H54 (cell line): ENCODE data around the gene PKD2L1.
"Not testable (repeated sequence)": the region's sequence is repeated elsewhere in the genome, so short reads cannot be mapped to it uniquely, and the experiment has no call there.

Experiments
- DNase-seq: peaks from one replicate; pipeline ENCODE4 v3.0.0; 2011; ENCODE audit warnings: low spot score, mixed read lengths; ENCODE audit not compliant: insufficient read length
- FAIRE-seq: peaks from 3 replicates; lab custom pipeline; 2011; peaks lifted over from hg19 to GRCh38; lab: Jason Lieb, UNC
- POLR2A ChIP-seq: IDR thresholded peaks from 2 replicates; pipeline ENCODE4 v1.6.1; 2011; ENCODE audit warnings: low read depth, mild to moderate bottlenecking, low read length

Gene PKD2L1

DNA sequence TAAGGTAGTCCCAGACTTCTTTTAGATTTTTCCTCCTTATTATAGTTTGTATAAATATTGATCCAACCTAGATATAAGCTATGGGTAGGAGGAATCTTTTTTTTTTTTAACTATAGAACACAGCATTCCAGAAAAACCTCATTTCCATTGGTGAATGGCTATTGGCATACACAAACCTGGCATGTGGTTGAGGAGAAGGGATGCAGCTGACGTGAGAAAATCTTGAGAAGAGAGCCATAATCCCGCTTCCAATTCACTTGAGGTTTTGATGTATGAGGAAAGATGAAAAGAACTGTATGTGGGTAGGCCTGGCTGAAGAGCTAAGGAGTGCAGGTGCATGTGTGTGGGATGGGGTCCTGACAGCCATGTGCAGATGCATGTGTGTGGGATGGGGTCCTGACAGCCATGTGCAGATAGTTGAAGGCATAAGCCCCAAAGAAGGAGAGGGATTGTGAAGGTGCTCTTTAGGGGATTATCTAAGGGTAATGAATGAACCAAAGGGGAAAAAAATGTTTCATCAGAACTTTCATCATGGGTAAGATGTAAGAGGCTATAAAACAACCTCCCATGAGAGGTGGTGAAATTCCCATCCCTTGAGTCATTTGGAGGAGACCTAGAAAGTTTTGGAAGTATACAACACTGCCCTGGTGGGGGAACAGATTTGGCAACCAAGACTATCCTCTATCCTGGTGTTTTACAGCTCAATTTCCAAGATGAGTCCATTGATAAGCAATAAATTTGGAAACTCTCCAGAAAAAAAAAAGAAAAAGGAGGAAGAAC, 3.8 kb upstream of the PKD2L1 start:
- no peak for TF ChIP-seq POLR2A
- DNase-seq (no peak), FAIRE-seq (no peak)

DNA sequence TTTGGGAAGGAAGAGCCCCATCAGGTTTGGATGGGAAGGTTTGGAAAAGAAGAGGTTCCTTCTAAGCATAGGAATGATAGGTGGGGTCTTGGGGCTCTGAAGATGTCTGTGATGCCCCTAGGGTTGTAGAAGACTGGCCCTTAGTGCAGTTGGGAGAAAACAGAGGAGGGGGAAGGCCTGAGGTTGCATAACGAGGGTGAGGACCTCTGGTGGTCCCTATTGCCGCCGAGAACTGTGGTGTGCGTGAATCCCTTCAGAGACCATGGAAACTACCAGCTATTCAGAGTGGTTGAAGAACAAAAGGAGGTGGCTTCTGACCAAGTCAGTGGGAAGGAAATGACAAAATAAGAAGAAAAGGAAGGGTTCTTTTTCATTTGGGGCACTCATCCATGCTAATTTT, 3.1 kb upstream of the PKD2L1 start:
- TF ChIP-seq POLR2A = no peak
- no peak for FAIRE-seq
- DNase-seq = no peak

DNA sequence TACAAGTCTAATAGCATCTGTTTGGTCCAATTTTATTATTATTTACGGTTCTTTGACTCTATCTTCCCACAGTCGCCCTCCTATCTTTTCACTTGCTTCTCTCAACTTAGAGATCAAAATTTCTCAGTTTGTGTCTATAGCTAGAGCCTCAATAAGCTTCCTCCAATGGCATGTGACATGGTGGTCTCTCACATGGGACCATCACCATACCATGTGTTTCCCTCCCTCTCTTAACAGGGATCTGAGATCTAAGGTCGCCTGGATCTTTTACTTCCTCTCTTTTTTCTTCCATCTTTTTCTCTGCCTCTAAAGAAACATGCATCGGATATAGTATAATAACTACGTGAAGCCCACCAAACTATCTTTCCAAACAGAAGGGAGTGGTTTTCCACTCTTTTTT, 1.8 kb downstream of the PKD2L1 start:
- FAIRE-seq (no peak), DNase-seq (no peak)
- no peak for TF ChIP-seq POLR2A

DNA sequence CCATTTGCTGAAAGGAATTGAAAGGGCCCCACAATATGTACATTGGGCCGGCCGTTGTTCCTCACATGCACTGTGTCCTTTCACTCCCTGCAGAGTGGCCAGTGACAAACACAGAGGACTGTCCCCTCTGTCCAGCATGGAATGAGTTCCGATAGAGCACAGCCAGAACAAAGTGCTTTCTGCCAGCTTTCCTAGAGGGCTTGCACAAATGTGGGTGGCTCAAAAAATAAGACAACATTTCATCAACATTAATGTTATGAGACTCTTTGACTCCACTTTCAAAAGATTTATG, 2.4 kb downstream of the PKD2L1 start:
- no peak for TF ChIP-seq POLR2A
- FAIRE-seq (no peak), DNase-seq (no peak)

DNA sequence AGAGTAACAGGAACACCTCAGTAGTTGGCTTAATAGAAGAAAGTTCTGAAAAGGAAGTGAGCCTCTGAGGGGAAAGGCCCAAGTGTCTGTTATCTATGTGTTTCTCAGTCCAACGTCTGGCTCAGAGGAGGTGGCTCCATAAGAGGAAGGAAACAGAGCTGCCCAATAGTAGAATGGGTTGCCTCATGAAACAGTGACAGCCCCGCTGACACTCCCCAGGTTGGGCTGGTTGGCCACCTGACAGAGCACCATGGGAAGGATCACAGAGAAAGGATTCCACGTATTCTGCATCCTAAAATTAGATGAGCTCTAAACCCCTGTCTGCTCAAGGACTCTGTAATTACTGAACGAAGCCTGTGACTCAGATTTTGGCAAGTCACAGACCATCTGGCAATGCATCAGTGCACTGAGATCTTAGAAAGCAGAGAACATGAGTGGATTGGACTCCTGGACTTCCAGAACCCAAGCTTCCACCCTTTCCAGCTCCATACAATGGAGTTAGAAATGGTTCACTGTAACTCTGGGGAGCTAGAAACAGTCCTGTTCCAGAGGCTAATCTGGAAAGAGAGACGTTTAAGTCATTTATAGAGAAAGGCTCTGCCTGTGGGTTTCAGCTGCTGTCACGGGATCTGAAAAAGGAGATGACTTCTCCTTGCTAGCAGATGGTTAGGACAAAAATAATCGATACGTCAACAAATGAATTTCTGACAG, 2.9 kb downstream of the PKD2L1 start:
- DNase-seq (no peak), FAIRE-seq (no peak)
- TF ChIP-seq POLR2A = no peak

DNA sequence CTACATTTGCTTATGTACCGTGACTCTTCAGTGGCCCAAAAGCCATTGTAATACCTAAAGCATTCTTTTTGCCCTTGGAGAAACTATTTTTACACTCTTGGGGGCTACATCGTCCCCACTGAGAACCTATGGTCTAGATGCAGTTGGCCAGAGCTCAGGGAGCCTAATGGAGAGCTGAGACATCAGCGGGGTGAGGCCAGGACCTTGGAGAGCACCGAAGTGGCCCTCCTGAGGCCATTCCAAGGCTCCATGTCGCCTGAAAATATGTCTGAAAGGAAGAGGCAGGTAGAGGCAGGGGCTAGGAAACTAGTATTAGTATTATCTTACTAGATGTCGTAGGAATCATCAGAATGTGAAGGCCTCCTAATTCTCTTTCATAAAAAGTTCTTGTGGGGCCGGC, 4.9 kb downstream of the PKD2L1 start:
- FAIRE-seq = no peak
- DNase-seq = no peak
- no peak for TF ChIP-seq POLR2A

DNA sequence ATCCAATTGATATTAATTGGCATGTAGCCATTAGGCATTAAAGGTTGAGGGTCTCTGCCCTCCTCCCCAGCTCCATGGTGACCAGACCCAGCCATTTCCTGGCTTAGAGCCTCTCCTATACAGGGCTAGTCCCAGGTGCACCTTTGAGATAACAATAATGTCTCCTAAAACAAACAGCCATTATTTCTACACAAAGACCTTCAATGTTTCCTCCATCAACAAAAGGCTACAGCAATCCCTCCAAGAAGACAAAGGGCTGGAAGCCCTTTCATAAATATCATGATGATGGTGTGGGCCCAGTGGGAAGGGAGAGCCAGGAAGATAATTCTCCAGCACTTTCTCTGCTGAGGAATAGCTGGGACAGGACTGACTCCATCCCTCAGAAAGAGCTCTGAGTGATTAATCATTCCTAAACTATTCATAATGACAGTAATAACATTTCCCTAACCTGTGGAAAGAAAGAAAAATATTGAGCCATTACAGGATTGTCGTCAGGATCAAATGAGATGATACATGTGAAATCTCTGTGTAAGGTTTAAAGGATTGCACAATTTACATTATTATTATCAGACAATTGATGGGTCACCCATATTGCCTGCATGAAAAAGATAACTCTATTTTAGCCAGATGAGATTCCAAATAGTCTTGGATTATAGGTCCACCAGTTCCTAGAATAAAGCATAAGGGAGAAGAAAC, 10.2 kb downstream of the PKD2L1 start:
- no peak for DNase-seq
- no peak for FAIRE-seq
- no peak for TF ChIP-seq POLR2A

DNA sequence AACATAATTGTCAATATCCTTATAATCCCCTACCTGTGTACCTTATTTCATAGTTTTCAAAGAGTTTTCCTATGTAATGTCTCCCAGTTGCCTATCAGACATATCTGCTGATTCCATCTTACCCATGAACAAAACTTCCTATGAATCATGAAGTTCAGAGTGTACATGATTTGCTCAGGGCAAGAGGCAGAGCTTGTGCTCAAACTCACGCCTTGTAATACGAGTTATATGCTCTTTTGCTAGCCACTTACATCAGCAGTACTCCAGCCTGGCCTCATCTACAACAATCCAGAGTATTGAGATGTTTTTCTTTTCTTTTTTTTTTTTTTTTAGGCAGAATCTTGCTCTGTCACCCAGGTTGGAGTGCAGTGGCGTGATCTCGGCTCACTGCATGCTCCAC, 11.8 kb downstream of the PKD2L1 start:
- DNase-seq = no peak
- TF ChIP-seq POLR2A = no peak
- no peak for FAIRE-seq

DNA sequence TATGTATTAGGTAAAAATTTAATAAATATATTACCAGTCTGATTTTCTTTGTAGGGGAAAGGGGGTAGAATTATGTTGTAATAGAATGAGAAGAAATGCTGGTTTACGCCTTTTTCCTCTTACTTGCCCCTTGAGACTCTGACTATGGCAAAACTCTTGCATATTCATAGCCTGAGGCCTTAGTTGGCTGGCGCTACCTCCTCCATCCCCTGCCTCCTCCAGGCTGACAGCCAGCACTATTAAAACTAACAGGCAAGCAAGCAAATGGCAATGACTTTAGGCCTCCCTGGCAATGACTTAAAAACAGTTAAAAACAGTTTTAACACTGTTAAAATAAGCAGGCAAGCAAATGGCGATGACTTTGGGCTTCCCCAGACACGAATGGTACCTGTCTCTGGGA, 14.4 kb downstream of the PKD2L1 start:
- FAIRE-seq (no peak), DNase-seq (no peak)

DNA sequence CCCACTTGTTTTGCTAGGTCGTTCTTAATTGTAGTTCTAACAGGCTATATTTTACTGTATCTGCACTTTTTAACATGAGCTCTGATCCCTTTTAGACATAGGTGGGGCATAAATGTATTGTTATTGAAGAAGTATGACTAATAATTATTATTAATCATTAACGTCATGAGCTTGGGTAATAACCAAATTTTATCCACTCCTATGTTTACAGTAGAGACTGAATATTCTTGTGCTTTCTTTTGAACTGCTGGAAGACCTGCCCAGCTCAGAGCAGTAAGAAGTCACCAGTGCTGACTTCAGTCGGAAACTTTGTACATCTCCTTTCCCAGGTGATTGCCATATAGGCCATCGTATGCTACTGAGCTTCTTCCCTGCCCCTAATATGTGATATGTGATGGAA, 18.7 kb downstream of the PKD2L1 start:
- TF ChIP-seq POLR2A = no peak
- FAIRE-seq (no peak), DNase-seq (no peak)

More for the DNA sequence above, 14.4 kb downstream of the PKD2L1 start:
- TF ChIP-seq POLR2A = no peak

DNA sequence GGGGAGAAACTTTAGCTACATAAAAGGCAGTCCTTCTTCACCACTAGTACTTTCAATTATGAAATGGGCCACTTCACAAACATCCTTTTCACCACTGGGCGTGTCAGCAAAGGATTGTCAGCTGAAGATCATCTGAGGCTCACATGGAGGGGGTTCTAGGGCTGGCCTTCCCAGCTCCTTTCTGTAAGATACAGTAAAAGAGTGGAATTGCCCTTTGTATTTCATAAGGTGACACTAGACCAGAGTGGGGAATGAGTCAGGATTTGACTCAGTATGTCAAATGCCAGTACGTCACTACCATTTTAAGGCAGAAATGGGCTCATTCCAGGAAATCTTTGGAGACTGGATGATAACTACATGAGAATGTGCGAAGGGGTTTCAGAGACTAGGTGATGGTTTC, 22.3 kb downstream of the PKD2L1 start:
- DNase-seq (peak; percentile 13), FAIRE-seq (no peak)
- no peak for TF ChIP-seq POLR2A

DNA sequence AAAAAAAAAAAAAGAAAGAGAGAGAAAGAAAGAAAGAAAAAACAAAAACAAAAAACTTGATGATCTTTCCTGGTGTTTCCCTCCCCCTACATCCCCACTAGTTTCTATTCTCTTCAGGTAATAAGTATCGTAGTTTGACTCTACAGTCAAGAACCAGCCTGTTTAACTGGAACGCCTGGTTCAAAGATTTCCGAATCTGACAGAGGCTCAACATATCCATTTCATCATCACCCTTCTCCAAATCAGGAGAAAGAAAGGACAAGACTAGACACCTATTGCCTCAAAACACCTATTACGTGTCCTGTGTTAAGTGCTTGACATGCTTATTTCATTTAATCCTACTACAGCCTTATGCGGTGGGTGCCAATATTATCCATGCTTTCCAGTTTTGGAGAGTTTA, 23.2 kb downstream of the PKD2L1 start:
- DNase-seq = no peak
- FAIRE-seq = no peak
- no peak for TF ChIP-seq POLR2A

DNA sequence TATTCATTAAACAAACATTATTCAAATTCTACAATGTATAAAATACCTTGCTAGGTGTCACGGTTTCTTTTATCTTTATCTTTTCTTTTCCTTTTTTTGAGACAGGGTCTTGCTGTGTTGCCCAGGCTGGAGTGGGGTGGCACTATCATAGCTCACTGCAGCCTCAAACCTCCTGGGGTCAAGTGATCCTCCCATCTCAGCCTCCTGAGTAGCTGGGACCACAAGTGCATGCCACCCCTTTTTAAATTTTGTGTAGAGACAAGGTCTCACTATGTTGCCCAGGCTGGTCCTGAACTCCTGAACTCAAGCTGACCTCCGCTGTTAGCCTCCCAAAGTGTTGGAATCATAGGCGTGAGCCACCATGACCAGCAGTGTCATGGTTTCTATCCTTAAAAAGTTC, 25.6 kb downstream of the PKD2L1 start:
- TF ChIP-seq POLR2A = no peak
- DNase-seq = no peak
- no peak for FAIRE-seq

DNA sequence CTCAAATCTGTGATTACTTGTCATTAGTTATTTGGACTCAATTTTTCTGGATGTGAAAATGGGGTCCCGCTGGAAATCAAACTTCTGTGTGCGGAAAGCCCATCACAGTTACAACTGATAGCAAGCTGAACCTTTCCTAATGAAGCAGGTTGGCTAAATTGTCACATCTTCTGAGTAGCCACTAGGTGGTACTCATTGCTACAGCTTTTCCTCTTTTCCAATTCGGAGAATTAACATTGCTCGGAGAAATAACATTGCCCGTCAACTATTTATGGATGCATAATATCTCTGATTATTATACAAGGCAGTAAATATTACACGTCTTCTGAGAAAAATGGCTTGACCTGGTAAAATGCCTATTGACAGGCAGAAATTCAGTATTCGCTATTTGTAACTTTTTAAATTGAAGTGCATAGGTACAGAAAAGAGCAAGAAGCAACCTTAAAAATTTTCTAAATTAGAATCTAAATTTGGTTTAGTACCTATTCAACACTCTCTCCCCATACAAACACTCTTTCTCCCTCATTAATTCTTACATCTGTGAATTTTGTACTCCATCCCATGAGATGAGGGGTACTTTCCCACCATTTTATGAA, 26.2 kb downstream of the PKD2L1 start:
- DNase-seq (peak; percentile 15), FAIRE-seq (peak; percentile 75)
- TF ChIP-seq POLR2A = no peak

DNA sequence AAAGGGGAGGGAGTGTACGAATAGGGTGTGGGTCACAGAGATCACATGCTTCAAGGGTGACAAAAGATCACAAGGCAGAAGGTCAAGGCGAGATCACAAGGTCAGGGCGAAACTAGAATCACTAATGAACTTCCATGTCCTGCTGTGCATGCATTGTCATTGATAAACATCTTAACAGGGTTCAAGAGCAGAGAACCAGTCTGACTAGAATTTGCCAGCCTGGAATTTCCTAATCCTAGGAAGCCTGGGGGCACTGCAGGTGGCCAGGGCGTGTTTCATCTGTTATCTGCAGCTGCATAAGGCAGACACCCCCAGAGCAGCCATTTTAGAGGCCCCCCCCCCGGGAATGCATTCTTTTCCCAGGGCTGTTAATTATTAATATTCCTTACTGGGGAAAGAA, 28.9 kb downstream of the PKD2L1 start:
- DNase-seq, FAIRE-seq: not testable (repeated sequence)
